ENCODE data around the gene NTRK3. TPM values are rescaled to one million over a fixed set of nuclear protein-coding genes. Genes with fewer than 3 reads are reported as not detected.

The NTRK3 gene
- total and polyA plus RNA-seq, 8 donors = 0.13 to 1.1 (median 0.60) TPM

- H3K9me3 ChIP-seq = no peaks in the 10 kb centered on the region
- H3K36me3 ChIP-seq = no peaks in the 10 kb centered on the region
- H3K4me3 ChIP-seq = no peak overlapping the region
- no peaks in the 10 kb centered on the region for H3K4me1 ChIP-seq
- H3K27ac ChIP-seq = no peak overlapping the region
- DNase-seq (no peak), FAIRE-seq (no peak), ATAC-seq (no peak)
- no peaks in the 10 kb centered on the region for H3K27me3 ChIP-seq
- intact Hi-C loops (cut with DNase I) = no loop called here
- TF ChIP-seq CTCF (IDR thresholded peaks at IDR 0.05) = no peak
- WGBS, 2 donors = 53 to 62% methylated on average over 4 of the region's 4 CpGs
Observed at GRCh38 chr15:88060383-88060782, 196.2 kb downstream of the NTRK3 start.

GRCh38 chr15:88057836-88058235 lies 198.7 kb downstream of the NTRK3 start:
- no peaks in the 10 kb centered on the region for H3K36me3 ChIP-seq
- H3K4me3 ChIP-seq = no peak overlapping the region
- intact Hi-C loops (cut with DNase I) = loop anchor here in 1 of 3 donors (10.0 kb wide), 1 partner anchor 57 kb away; no protein-coding TSS in a partner anchor
- WGBS, 2 donors = 63 to 71% methylated on average over 9 of the region's 9 CpGs
- FAIRE-seq (no peak), DNase-seq (no peak), ATAC-seq (no peak)
- H3K27me3 ChIP-seq = no peaks in the 10 kb centered on the region
- no peaks in the 10 kb centered on the region for H3K9me3 ChIP-seq
- no peaks in the 10 kb centered on the region for H3K4me1 ChIP-seq
- no peak for TF ChIP-seq CTCF (IDR thresholded peaks at IDR 0.05)
- no peak overlapping the region for H3K27ac ChIP-seq

DNA sequence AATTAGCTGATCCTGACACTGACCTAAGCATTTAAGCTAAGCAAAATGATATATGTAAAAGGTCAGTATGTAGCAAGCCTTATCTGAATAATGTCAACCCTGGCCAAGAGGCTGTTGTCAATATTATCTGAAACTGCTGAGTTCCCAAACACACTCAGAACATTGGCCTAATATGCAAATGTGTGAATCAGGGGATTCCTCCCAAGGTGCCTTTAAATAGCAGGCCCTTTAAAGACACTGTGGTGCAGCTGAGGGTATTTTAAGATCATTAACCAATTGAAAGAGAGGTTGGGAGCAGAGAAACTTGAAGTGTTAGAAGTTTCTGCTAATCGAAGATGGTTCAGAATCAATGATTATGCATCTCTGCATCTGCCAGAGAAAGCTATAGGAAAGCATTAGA lies 207.0 kb downstream of the NTRK3 start:
- intact Hi-C loops (cut with DNase I) = no loop called here
- H3K27ac ChIP-seq = no peak overlapping the region
- H3K4me3 ChIP-seq = no peak overlapping the region
- no peaks in the 10 kb centered on the region for H3K9me3 ChIP-seq
- DNase-seq (no peak), FAIRE-seq (no peak), ATAC-seq (no peak)
- H3K4me1 ChIP-seq = no peaks in the 10 kb centered on the region
- no peak for TF ChIP-seq CTCF (IDR thresholded peaks at IDR 0.05)
- no peaks in the 10 kb centered on the region for H3K27me3 ChIP-seq
- H3K36me3 ChIP-seq = no peaks in the 10 kb centered on the region
- WGBS, 2 donors = 32 to 47% methylated on average over 1 of the region's 1 CpG

GRCh38 chr15:88048755-88049154 lies 207.8 kb downstream of the NTRK3 start:
- Histone ChIP-seq H3K36me3 (no peaks in the 10 kb centered on the region), H3K4me1 (no peaks in the 10 kb centered on the region), H3K27ac (no peak overlapping the region), H3K27me3 (no peaks in the 10 kb centered on the region), H3K9me3 (no peaks in the 10 kb centered on the region), H3K4me3 (no peak overlapping the region)
- DNase-seq (no peak), ATAC-seq (no peak), FAIRE-seq (no peak)
- 38 to 45% methylated on average over 3 of the region's 3 CpGs for WGBS, 2 donors
- no peak for TF ChIP-seq CTCF (IDR thresholded peaks at IDR 0.05)
- intact Hi-C loops (cut with DNase I) = no loop called here

DNA sequence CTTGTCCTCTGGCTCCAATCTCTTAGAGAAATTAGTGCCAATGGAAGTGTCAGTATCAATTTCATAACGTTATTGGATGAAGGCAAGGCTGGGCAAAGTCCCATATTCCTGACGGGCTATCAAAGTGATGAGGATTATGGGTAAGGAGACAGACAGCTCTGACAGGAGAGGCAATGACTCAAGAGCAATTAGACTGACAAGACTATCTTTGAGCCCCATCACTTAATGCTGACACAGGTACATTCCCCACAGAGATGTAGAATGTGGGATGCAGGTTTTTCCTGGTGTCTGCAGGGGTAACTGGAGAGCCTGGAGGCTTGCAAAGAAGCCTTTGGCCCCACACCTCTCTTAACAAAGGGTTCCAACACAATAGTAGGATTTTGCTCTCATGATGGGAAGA lies 208.3 kb downstream of the NTRK3 start:
- ATAC-seq (no peak), FAIRE-seq (no peak), DNase-seq (no peak)
- WGBS, 2 donors = 20 to 37% methylated on average over 2 of the region's 2 CpGs
- Histone ChIP-seq H3K9me3 (no peaks in the 10 kb centered on the region), H3K4me1 (no peaks in the 10 kb centered on the region), H3K27ac (no peak overlapping the region), H3K36me3 (no peaks in the 10 kb centered on the region), H3K27me3 (no peaks in the 10 kb centered on the region), H3K4me3 (no peak overlapping the region)
- TF ChIP-seq CTCF (IDR thresholded peaks at IDR 0.05) = no peak
- intact Hi-C loops (cut with DNase I) = no loop called here
